Gastrocnemius medialis (tissue), 4 donors: ENCODE results near the gene MX1. TPM values are rescaled to one million over a fixed set of nuclear protein-coding genes. Genes with fewer than 3 reads are reported as not detected.

Source experiments
- ATAC-seq, 2 donors: fragments of 150-250 bp; one replicate each; pipeline ENCODE4 v1.9.1; 2016
- DNase-seq, 2 donors: peaks; one replicate each; pipeline ENCODE4 v3.0.0-alpha.2; 2019
- H3K27ac ChIP-seq, 4 donors: fragments of 200-600 bp; sonication (generic); 1 replicate in 1 of 4; 2 replicates in 3 of 4; pipeline ENCODE4 v1.5.1; 2016 to 2018; ENCODE audit warnings: mild to moderate bottlenecking in 2 of 4, moderate library complexity in 1 of 4
- H3K27me3 ChIP-seq, 3 donors: fragments of 200-600 bp; sonication (generic) in 2 of 3; 1 replicate in 1 of 3; 2 replicates in 2 of 3; pipeline versions ENCODE4 v1.5.1 to v1.6.0; 2016 to 2019; ENCODE audit warnings: mild to moderate bottlenecking in 1 of 3, moderate library complexity in 1 of 3
- H3K36me3 ChIP-seq, 2 donors: fragments of 200-600 bp; sonication (generic) in 1 of 2; one replicate each; pipeline ENCODE4 v1.5.1; 2017 to 2018
- H3K4me1 ChIP-seq, 2 donors: fragments of 200-600 bp; sonication (generic) in 1 of 2; one replicate each; pipeline ENCODE4 v1.5.1; 2016 to 2017; ENCODE audit warnings: mild to moderate bottlenecking in 2 of 2
- H3K4me3 ChIP-seq, 4 donors: fragments of 200-600 bp; sonication (generic) in 3 of 4; 1 replicate in 1 of 4; 2 replicates in 3 of 4; pipeline ENCODE4 v1.5.1; 2016 to 2019; ENCODE audit warnings: mild to moderate bottlenecking in 2 of 4
- H3K9me3 ChIP-seq, 3 donors: fragments of 200-600 bp; sonication (generic) in 2 of 3; 1 replicate in 1 of 3; 2 replicates in 2 of 3; pipeline ENCODE4 v1.5.1; 2016 to 2019
- CTCF ChIP-seq, 5 experiments: fragments of 450-650 bp in 3 of 5; fragments of 200-600 bp in 2 of 5; sonication (generic) in 2 of 5; IDR thresholded peaks in 4 of 5; conservative IDR thresholded peaks in 1 of 5; 1 replicate in 4 of 5; 2 replicates in 1 of 5; pipeline ENCODE4 v1.5.1; 2016 to 2019; ENCODE audit warnings: antibody characterized with exemption in 5 of 5, mild to moderate bottlenecking in 3 of 5, moderate library complexity in 3 of 5
- POLR2A ChIP-seq, 2 donors: fragments of 450-650 bp; IDR thresholded peaks; one replicate each; pipeline ENCODE4 v1.6.1; 2017; ENCODE audit warnings: antibody characterized with exemption in 2 of 2, mild to moderate bottlenecking in 2 of 2, moderate library complexity in 2 of 2
- in situ Hi-C, 4 donors: fragments of 200-750 bp; cut with MboI; loops; one replicate each; pipeline versions ENCODE4 v1.15.0 to v1.8.0; 2017; ENCODE audit warnings: low sequenced_read_pairs in 4 of 4
- intact Hi-C: fragments of 100-400 bp; cut with DNase I; formaldehyde crosslinking; loops from one replicate; pipeline ENCODE4 v1.15.1; 2023; ENCODE audit warnings: low total_unique reads
- total RNA-seq, 4 donors: library from RNA; depleted of rRNA; stranded (reverse); fragments of >200 nt; gene quantifications; one replicate each; pipeline versions ENCODE4 v1.1.0 to v1.2.3, GENCODE V29; 2016

The MX1 gene
- total RNA-seq, 4 donors from 2014 or later: 2.5 to 10.0 (median 5.7) TPM

GRCh38 chr21:41390043-41390639 is 35.9 kb upstream of the MX1 start:
- no peaks in the 10 kb centered on the region for H3K9me3 ChIP-seq
- DNase-seq (no peak), ATAC-seq (no peak)
- TF ChIP-seq CTCF (IDR thresholded peaks at IDR 0.05 in 4 of 5, conservative IDR thresholded peaks at IDR 0.05 in 1 of 5): no peak
- no peak for TF ChIP-seq POLR2A (IDR thresholded peaks at IDR 0.05)
- no peaks in the 10 kb centered on the region for H3K4me1 ChIP-seq
- intact Hi-C loops: no loop called here
- H3K36me3 ChIP-seq: no peaks in the 10 kb centered on the region
- in situ Hi-C loops: no loop called here
- no peak overlapping the region for H3K4me3 ChIP-seq
- H3K27ac ChIP-seq: no peak overlapping the region
- no peaks in the 10 kb centered on the region for H3K27me3 ChIP-seq

GRCh38 chr21:41393876-41394465 is 32.1 kb upstream of the MX1 start:
- in situ Hi-C loops: no loop called here

GRCh38 chr21:41396558-41397075 is 29.4 kb upstream of the MX1 start:
- ATAC-seq: peak in 1 of 2 donors; percentile 51
- in situ Hi-C loops: no loop called here

More at GRCh38 chr21:41393876-41394465, 32.1 kb upstream of the MX1 start:
- H3K4me3 ChIP-seq: no peak overlapping the region
- H3K27ac ChIP-seq: no peak overlapping the region
- no peaks in the 10 kb centered on the region for H3K9me3 ChIP-seq
- no peak for DNase-seq
- intact Hi-C loops: no loop called here
- H3K27me3 ChIP-seq: no peaks in the 10 kb centered on the region
- no peaks in the 10 kb centered on the region for H3K36me3 ChIP-seq
- no peak for ATAC-seq
- H3K4me1 ChIP-seq: no peaks in the 10 kb centered on the region
- no peak for TF ChIP-seq CTCF (IDR thresholded peaks at IDR 0.05 in 4 of 5, conservative IDR thresholded peaks at IDR 0.05 in 1 of 5)
- TF ChIP-seq POLR2A (IDR thresholded peaks at IDR 0.05): no peak

GRCh38 chr21:41397471-41397891 is 28.6 kb upstream of the MX1 start:
- no peaks in the 10 kb centered on the region for H3K27me3 ChIP-seq
- DNase-seq (no peak), ATAC-seq (no peak)
- no peaks in the 10 kb centered on the region for H3K9me3 ChIP-seq
- H3K27ac ChIP-seq: no peak overlapping the region
- no peaks in the 10 kb centered on the region for H3K4me1 ChIP-seq
- intact Hi-C loops (no loop called here), in situ Hi-C loops (no loop called here)
- H3K4me3 ChIP-seq: no peak overlapping the region
- no peak for TF ChIP-seq CTCF (IDR thresholded peaks at IDR 0.05 in 4 of 5, conservative IDR thresholded peaks at IDR 0.05 in 1 of 5)
- TF ChIP-seq POLR2A (IDR thresholded peaks at IDR 0.05): no peak
- H3K36me3 ChIP-seq: no peaks in the 10 kb centered on the region

More at GRCh38 chr21:41396558-41397075, 29.4 kb upstream of the MX1 start:
- peak in 1 of 2 donors; percentile 45 for DNase-seq
- H3K27me3 ChIP-seq: no peaks in the 10 kb centered on the region
- no peak overlapping the region for H3K4me3 ChIP-seq
- intact Hi-C loops: no loop called here
- H3K27ac ChIP-seq: no peak overlapping the region
- TF ChIP-seq POLR2A (IDR thresholded peaks at IDR 0.05): no peak
- TF ChIP-seq CTCF (IDR thresholded peaks at IDR 0.05 in 4 of 5, conservative IDR thresholded peaks at IDR 0.05 in 1 of 5): no peak
- no peaks in the 10 kb centered on the region for H3K9me3 ChIP-seq
- no peaks in the 10 kb centered on the region for H3K36me3 ChIP-seq
- no peaks in the 10 kb centered on the region for H3K4me1 ChIP-seq
